ENCODE results near the gene SF3B3. TPM values are rescaled to one million over a fixed set of nuclear protein-coding genes. Genes with fewer than 3 reads are reported as not detected.
"Not testable (repeated sequence)": the region's sequence is repeated elsewhere in the genome, so short reads cannot be mapped to it uniquely, and the experiment has no call there.

Gene SF3B3
- total RNA-seq, 1 experiment from 2014 or later, result 326 TPM

DNA sequence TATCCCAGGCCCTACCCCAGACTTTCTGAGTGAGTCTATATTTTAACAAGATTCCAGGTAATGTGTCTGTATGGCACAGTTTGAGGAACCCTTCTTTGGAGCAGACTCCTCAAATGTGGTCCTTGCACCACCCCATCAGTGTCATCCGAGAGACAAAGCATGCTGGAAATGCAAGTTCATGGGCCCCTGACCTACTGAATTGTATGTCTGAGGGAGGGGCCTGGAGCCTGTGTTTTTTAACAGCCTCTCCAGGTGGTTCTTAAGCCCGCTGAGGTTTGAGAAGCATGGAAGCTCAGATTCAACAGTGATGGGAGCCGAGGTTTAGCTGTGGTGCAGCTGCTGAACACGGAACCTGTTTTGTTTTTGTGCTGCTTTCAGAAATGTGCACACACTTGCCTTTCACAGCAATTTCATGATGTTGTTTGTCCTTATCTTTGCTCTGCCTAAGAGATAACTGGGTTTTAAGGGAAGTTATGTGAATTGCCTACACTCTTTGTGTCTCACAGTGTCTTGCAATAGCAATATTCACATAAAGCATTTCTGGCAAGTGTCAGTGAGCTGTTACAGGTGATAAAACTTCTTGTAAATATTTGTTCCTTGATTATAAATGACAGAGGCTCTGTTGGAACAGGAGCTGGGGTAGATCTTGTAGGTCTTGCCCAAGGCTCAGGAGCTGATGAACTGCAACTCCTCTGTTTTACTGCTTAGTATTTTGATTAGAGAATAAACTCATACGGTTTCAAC, 90.8 kb downstream of the SF3B3 start:
- H4K20me1 ChIP-seq (ENCODE audit: insufficient read depth), result no peaks in the 10 kb centered on the region
- no peaks in the 10 kb centered on the region for H3K27me3 ChIP-seq (ENCODE audit: insufficient read depth, low read depth)
- H2AFZ ChIP-seq, result no peak overlapping the region
- TF ChIP-seq, protein P1, sequence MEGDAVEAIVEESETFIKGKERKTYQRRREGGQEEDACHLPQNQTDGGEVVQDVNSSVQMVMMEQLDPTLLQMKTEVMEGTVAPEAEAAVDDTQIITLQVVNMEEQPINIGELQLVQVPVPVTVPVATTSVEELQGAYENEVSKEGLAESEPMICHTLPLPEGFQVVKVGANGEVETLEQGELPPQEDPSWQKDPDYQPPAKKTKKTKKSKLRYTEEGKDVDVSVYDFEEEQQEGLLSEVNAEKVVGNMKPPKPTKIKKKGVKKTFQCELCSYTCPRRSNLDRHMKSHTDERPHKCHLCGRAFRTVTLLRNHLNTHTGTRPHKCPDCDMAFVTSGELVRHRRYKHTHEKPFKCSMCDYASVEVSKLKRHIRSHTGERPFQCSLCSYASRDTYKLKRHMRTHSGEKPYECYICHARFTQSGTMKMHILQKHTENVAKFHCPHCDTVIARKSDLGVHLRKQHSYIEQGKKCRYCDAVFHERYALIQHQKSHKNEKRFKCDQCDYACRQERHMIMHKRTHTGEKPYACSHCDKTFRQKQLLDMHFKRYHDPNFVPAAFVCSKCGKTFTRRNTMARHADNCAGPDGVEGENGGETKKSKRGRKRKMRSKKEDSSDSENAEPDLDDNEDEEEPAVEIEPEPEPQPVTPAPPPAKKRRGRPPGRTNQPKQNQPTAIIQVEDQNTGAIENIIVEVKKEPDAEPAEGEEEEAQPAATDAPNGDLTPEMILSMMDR (conservative IDR thresholded peaks at IDR 0.05), result no peak
- no peak for TF ChIP-seq EZH2 (IDR thresholded peaks at IDR 0.05; ENCODE audit: low read depth)
- no peak for DNase-seq
- H3K4me3 ChIP-seq, result no peak overlapping the region
- no TSS peak for BruUV-seq (replicated peaks)
- H3K9me2 ChIP-seq (ENCODE audit: insufficient read depth), result no peaks in the 10 kb centered on the region
- ChIA-PET POLR2A (ENCODE audit: unreplicated experiment) (no interaction called here), CTCF (interaction anchor here (0.6 kb wide), 1 partner anchor 971 kb away, joined by 3 read pairs; no protein-coding TSS in a partner anchor)
- H3F3A ChIP-seq (ENCODE audit: insufficient read depth, low read depth), result no peaks in the 10 kb centered on the region
- H3K4me2 ChIP-seq, result no peak overlapping the region
- H3K79me2 ChIP-seq (ENCODE audit: low read depth), result no peaks in the 10 kb centered on the region
- intact Hi-C loops (cut with micrococcal nuclease; ENCODE audit: unreplicated experiment), result no loop called here
- H3K27ac ChIP-seq, result no peak overlapping the region
- no peaks in the 10 kb centered on the region for H3K9me3 ChIP-seq (ENCODE audit: insufficient read depth, low read depth)
- H3K4me1 ChIP-seq (replicated peaks; ENCODE audit: insufficient read depth), result 0 out of 2 replicates have a peak, but pooled peaks cover 3% of the 10 kb centered on the region
- no peaks in the 10 kb centered on the region for H3K36me3 ChIP-seq (ENCODE audit: low read depth)

DNA sequence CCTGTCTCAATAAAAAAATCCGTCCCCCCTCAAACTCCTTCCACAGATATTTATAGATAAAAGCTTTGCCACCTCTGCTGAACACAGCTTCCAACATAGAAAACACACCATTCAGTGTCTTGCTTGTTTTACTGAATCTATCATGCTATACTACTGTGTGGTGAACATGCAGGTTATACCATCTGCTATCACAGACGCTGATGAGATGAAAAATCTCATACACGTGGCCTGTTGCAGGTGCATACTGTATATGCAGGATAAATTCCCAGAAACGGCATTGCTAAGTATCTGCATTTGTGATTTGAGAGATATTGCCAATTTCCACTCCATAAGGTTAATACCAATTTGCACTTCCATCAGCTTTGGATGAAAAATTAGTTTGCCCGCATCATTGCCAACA, 92.3 kb downstream of the SF3B3 start:
- DNase-seq, result no peak
- no peak overlapping the region for H2AFZ ChIP-seq
- ChIA-PET POLR2A (ENCODE audit: unreplicated experiment) (no interaction called here), CTCF (no interaction called here)
- no peaks in the 10 kb centered on the region for H3K79me2 ChIP-seq (ENCODE audit: low read depth)
- no peaks in the 10 kb centered on the region for H3K9me3 ChIP-seq (ENCODE audit: insufficient read depth, low read depth)
- H3K9me2 ChIP-seq (ENCODE audit: insufficient read depth), result no peaks in the 10 kb centered on the region
- H3K4me1 ChIP-seq (replicated peaks; ENCODE audit: insufficient read depth), result no peaks in the 10 kb centered on the region
- H4K20me1 ChIP-seq (ENCODE audit: insufficient read depth), result no peaks in the 10 kb centered on the region
- H3F3A ChIP-seq (ENCODE audit: insufficient read depth, low read depth), result no peaks in the 10 kb centered on the region
- no peak overlapping the region for H3K4me2 ChIP-seq
- no TSS peak for BruUV-seq (replicated peaks)
- TF ChIP-seq, protein P1 (conservative IDR thresholded peaks at IDR 0.05), result no peak
- TF ChIP-seq EZH2 (IDR thresholded peaks at IDR 0.05; ENCODE audit: low read depth), result no peak
- H3K27ac ChIP-seq, result no peak overlapping the region
- intact Hi-C loops (cut with micrococcal nuclease; ENCODE audit: unreplicated experiment), result no loop called here
- no peaks in the 10 kb centered on the region for H3K36me3 ChIP-seq (ENCODE audit: low read depth)
- H3K27me3 ChIP-seq (ENCODE audit: insufficient read depth, low read depth), result no peaks in the 10 kb centered on the region
- H3K4me3 ChIP-seq, result no peak overlapping the region

DNA sequence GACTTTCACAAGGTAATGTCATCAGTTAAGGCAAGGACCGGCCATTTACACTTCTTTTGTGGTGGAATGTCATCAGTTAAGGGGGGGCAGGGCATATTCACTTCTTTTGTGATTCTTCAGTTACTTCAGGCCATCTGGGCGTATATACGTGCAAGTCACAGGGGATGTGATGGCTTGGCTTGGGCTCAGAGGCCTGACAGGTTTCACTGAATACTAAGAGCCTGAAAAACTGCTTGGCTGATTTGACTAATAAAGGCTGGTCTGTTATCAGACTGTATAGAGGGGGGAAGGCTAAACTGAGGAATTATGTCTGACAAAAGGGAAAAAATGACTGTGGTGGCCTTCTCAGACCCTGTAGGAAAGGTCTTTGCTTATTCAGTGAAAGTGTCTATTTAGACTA, 98.2 kb downstream of the SF3B3 start:
- intact Hi-C loops (cut with micrococcal nuclease; ENCODE audit: unreplicated experiment), result not testable (repeated sequence)

More for the DNA sequence above, 98.2 kb downstream of the SF3B3 start:
- H3K27ac ChIP-seq; H3K79me2 ChIP-seq (ENCODE audit: low read depth); H3K4me3 ChIP-seq; H3K4me2 ChIP-seq; POLR2A ChIA-PET (ENCODE audit: unreplicated experiment); H3K9me2 ChIP-seq (ENCODE audit: insufficient read depth); H3F3A ChIP-seq (ENCODE audit: insufficient read depth, low read depth); H3K4me1 ChIP-seq (replicated peaks; ENCODE audit: insufficient read depth); H4K20me1 ChIP-seq (ENCODE audit: insufficient read depth); DNase-seq; H2AFZ ChIP-seq; CTCF ChIA-PET; BruUV-seq (replicated peaks); H3K36me3 ChIP-seq (ENCODE audit: low read depth); H3K9me3 ChIP-seq (ENCODE audit: insufficient read depth, low read depth); H3K27me3 ChIP-seq (ENCODE audit: insufficient read depth, low read depth): not testable (repeated sequence)

Other genes starting within 250 kb of the SF3B3 start
- 142 and 180 TPM in 2 replicates for gene AARS1, start 234.3 kb upstream of the SF3B3 start, total RNA-seq (2021)
- 40.1 and 42.1 TPM in 2 replicates for gene DDX19B, start 224.6 kb upstream of the SF3B3 start, total RNA-seq (2021)
- 22.3 and 25.1 TPM in 2 replicates for gene DDX19A, start 176.9 kb upstream of the SF3B3 start, total RNA-seq (2021)
- 9.7 and 13.7 TPM in 2 replicates for gene ST3GAL2, start 84.7 kb upstream of the SF3B3 start, total RNA-seq (2021)
- gene FCSK, start 69.2 kb upstream of the SF3B3 start, total RNA-seq (2021), result 17.0 and 19.3 TPM in 2 replicates
- 54.2 and 61.1 TPM in 2 replicates for gene COG4, start 262 bp upstream of the SF3B3 start, total RNA-seq (2021)
- gene IL34, start 122.7 kb downstream of the SF3B3 start, total RNA-seq (2021), result not detected in 2 replicates
- gene MTSS2, start 162.2 kb downstream of the SF3B3 start, total RNA-seq (2021), result 27.6 and 52.0 TPM in 2 replicates

All from PC-9 (cell line).